GM18505 (cell line): ENCODE measurements around the gene FHL1.

ENCODE experiments used
- ATAC-seq: cut with Tn5 transposase; IDR thresholded peaks from one replicate; pipeline ENCODE4 v1.9.1; 2021; ENCODE audit not compliant: unreplicated experiment
- POLR2A ChIP-seq: IDR thresholded peaks from 4 replicates; pipeline ENCODE4 v1.6.1; 2011; ENCODE audit warnings: borderline replicate concordance; ENCODE audit not compliant: insufficient read depth, insufficient read length; ENCODE audit errors: extremely low read depth

Gene FHL1

DNA sequence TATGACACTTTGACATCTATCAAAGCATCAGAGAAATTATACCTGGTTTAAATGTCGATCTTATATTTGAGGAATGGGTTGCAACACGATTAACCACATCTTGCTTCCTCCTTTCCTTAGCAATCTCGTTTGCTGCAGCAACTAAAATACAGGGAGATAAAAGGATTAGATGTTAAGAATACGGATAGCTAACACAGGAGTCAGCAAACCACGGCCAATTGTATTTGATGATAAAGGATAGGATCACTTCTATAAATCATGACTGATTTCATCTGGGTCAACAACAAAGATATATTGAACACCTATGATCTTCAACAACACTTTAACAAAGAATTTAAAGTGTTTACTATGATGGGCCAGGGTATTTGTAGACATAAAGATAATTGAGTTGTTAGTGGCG lies 98.9 kb downstream of the FHL1 start:
- no peak for ATAC-seq
- TF ChIP-seq POLR2A = no peak

DNA sequence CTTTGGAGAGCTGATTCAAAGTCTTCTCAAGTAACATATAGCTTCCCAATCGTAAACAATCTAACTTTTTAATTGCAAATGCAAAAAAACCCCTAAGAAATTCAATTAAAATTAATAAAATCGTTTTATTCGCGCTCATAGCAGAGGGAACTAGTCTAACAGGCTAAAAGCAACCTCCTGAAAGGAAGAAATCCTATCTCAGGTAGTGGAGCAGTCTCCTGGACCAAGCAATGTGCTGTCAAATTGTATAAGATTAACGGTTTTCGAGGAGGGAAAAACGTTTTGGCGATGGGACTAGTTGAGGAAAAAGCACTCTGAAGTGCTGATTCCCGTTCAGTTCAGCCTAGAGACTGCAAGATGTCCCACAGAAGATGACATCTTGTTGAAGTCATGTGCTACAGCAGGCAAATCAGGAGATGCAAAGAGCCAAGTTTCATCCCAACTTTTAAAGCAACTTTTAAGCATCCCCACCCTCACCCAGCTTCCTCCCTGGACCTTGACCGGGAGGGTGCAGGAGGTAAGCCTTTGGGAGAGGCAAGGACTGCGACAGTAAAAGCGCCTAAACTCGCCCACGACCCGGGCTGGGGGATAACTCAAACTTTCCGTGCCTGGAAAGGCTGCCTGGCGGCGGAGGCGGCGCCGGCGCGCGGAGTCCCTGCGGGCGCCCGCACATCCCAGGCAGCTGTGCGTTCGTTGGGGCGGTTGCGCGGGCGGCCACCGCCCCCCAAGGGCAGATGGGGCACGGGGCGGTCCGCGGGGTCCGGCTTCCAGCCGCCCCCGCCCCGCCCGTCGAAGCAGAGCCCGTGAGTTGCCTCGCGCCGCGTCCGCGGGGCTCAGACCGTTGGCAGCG lies 103.1 kb downstream of the FHL1 start:
- peak; percentile 35 for ATAC-seq
- no peak for TF ChIP-seq POLR2A

DNA sequence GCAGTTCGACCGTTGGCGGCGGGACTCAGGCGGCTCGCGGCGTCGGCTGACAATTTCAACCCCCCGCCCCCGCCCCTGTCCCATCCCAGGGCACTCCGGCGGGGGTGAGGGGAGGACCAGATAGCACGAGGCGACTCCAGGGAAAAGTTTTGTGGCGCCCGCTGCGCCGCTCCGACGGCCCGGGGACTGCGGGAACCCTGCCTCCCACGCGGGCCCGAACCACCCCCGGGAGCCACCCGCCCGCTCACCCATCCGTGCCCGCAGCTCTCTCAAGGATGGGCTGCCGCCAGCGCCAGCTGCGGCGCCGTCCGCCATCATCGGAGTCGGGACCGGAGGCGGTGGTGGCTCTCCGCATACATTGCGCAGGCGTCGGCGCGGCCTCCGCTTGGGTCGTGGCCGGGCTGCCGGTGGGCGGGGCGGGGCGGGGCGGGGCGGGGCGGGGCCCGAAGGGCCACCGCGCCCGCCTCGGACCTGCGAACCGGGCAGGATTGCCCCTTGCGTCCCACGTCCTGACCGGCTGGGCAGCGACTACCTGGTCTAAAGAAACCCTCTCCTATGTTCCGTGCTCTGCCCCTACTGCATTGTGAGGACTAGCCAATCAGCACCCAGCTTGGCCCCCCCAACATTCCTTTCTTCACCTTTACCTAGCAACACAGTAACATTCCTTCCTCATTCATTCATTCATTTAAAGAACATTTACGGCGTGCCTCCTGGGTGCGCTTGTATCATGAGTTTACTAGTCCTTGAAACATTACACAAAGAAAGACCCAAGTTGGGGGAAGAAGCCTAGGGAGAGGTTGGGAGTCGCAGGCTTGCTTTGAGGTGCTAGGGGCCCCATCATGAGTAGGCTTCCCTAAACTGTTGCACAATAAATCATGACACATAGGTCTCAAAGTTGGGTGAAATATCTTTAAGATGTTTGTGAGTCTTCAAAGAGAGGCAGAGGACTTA lies 104.0 kb downstream of the FHL1 start, which contains the start of gene MAP7D3:
MAP7D3 (minus strand) TSS at position 360 of the 951 bp plus-strand sequence; CDS start at position 318, 42 bp downstream.
- ATAC-seq = peak; percentile 83
- TF ChIP-seq POLR2A = peak; percentile 76

DNA sequence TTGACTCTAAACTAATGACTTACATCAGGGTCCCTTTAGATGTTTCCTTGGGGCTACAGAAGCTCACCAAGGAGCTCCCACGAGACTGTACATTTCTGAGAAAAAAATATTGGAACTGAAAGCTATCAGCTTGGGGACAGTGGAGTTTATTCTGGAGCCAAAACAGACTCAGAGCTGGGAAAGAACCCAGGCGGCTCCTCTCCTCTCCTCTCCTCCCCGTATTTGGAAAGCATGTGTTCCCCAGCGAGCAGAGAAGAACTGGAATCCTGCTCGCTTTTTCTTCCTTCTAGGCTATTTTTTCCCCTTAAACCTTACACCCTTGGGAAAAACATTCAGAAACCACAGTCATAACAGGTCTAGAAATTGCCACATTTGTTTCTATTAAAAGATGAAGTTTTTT lies 108.2 kb downstream of the FHL1 start:
- no peak for TF ChIP-seq POLR2A
- ATAC-seq = no peak

DNA sequence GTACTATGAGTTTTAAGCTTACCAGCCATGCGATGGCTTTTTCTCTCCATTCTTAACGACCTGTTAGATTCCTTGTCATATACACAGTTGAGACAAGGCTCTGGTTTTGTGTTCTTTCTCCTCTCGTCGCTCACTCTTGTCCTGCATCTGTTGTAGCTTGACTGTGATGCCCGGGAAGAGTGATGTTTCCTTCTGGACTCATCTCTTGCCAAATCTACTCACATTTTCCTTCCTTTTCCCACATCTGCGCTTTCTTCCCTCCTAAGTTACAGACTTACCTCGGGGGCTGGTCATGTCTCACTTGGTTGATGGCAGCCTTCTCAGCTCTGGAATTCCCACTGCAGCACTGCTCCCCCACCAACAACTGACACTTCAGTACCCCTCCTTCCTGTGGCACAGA lies 108.7 kb downstream of the FHL1 start:
- no peak for TF ChIP-seq POLR2A
- no peak for ATAC-seq

DNA sequence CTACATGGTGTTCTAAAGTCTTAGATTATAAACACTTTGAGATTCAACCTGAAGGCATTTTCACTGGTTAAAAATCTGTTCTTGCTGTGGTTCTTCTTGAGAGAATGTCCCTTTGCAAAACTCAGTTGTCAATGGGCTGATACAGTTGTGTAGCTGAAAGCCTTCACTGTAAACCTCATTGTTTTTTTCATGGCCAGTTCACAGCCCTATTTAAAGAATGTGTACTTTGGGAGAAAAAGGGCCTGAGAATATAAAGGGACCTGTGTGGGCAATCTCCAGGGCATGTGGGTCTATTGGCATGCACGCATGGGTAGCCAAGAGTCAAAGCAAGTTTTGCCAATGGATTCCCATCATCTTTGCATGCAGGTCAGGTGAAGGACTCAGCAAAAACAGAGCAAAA lies 111.6 kb downstream of the FHL1 start:
- TF ChIP-seq POLR2A = no peak
- no peak for ATAC-seq

DNA sequence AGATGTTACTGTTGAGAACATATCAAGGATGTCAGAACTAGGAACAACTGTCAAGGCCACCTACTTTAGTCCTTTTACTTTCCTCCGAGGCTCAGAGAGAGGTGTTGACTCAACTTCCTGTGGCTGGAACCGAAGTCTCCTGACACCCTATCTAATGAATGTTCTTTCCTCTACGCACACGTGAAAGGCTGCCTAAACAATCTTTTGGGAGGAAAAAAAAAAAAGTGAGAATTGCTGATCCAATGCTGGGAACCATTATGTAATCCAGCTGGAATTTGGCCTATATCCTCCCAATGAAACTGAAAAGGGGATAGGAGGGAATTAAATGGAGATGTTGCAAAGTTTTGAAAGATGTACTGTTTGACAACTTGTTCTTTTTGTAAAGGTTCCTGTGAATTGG lies 112.2 kb downstream of the FHL1 start:
- no peak for ATAC-seq
- TF ChIP-seq POLR2A = no peak

DNA sequence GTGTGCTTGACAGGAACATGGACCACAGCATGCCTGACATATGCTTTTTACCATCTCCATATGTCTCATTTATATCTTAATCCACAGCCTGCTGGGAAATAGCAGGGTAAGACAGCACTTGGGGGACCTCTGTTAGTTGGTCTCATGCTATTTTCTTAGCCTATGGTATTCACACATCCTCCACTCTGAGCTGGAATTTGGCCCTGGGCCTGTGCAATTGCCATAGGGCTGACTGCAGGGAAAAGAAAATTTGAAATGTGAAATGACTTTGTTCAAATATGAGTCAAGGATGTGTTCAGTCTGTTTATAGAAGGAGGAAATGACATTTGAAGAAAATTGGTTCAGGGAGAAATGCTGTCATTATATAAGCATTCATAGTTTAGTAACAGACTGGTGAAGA lies 113.4 kb downstream of the FHL1 start:
- no peak for ATAC-seq
- no peak for TF ChIP-seq POLR2A
